GM18861 (cell line): ENCODE data around the gene NELL2.

Experiments used
- ATAC-seq: cut with Tn5 transposase; IDR thresholded peaks from one replicate; pipeline ENCODE4 v1.9.1; 2021; ENCODE audit not compliant: unreplicated experiment

NELL2 gene

DNA sequence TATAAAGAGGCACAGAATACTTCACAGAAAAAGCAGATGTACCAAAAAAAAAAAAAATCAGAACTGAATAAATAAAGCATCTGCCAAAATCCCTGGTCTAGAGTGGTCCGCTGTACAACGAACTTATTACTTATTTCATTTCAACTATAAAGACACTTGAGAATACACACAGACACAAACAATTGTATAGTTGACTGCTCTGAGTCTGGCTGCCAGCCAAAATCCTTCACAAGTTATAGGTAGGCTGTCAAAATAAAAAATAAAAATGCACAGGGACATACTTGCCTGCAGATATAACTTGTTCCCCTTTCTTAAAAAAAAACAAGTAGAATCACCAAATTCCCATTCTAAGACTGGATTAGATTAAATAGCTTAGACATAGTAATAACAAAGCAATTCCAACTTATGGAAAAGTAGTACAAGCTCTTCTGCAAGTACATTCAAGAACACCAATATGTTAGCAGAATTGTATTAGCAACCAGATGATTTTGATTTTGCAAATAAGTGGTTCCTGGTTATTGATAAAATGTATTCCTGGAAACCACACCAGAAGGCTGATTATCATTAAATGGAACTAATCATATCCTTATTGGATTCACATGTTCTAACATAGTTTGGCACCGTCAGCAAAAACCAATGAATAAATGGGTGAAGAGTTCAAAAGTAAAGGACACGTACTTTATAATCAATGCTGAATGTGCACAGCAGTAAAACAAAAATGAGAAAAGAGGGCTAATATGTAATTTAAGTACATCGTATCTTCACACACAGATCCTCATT, 248.5 kb downstream of the NELL2 start:
- no peak for ATAC-seq

DNA sequence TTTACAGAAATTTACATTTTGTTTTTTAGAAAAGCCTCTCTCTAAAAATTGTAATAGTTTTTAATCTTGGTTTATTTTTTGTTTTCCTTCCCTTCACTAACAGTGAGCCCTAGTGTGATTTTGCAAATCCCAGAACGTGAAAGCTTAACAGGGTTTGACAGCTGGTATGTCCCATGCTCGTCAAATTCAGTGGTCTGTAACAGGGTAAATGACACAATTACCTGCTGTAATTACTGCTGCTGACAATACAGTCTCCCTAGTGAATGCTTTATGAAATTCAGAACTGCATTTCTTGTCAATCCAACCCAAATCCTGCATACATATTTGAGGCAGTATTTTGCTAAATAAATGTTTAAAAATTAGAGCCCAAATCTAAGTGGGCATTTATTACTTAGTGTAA, 249.2 kb downstream of the NELL2 start:
- no peak for ATAC-seq

DNA sequence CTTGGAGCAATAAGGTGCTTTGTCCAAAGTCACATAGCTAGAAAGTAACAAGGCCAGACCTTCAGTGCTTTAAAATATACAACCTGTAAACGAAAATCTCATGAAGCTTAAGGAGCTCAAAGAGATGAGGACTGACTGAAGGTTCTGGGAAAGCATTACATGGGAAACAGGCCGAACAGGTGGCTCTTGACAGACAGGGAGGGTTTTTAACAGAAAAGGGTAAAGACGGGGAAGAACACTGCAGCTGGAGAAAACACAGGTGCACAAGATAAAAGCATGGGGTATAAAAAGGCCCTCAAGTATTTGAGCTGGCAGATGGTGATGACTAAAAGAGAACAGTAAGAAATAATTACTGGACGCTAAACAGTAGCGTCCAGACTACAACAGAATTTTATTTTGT, 257.2 kb downstream of the NELL2 start:
- ATAC-seq, result no peak

DNA sequence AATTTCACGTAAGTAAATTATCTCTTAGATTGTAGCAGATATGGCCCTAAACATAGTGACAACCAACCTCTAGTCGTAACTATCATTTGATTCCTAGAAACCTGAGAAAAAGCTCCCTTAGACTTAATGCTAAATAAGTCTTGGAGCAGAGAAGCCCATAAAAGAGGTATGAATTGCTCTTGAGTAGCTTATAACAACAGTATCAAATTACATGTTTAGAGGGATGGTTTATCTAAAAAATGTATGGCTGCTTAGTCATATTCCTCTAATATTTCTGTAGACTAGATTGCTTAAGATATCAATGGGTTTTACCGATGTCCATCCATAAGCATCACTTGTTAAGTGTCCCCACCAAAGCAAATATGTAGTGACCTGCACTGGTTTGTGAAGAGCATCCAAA, 259.7 kb downstream of the NELL2 start:
- ATAC-seq, result no peak

DNA sequence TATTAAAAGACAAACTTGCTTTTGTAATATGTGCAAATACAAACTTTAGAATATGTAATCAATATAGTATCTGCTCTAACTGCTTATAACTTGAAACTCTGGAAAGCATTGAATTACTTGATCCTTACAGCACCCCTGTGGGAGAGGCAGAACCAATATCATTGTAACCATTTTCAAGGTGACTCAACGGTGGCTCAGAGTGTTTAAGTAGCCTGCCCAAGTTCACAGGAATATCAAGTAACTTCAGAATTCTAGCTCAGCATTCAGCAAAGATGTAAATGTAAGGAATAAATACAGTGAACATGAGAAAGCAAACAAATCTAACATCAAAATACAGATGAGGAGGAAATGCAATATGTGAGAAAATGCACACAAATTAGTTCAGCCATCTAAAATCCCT, 264.6 kb downstream of the NELL2 start:
- ATAC-seq, result no peak

DNA sequence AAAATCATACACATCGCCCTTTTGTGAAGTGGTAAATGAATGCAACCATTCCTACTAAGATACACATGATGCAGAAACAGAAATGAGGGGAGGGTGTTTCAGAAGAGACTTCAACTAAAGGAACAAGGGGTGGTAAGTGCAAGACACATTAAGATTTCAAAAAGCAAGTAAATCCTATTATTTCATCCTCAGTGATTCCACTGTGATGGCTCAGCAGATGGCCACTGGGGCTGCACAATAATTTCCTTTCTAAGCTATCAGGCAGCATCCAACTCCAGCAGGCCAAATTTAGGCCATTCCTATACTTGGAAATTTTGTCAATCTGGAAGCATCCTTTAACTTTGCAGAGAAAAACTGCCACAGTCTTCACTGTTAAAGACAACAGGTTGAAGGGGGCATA, 272.4 kb downstream of the NELL2 start:
- no peak for ATAC-seq

DNA sequence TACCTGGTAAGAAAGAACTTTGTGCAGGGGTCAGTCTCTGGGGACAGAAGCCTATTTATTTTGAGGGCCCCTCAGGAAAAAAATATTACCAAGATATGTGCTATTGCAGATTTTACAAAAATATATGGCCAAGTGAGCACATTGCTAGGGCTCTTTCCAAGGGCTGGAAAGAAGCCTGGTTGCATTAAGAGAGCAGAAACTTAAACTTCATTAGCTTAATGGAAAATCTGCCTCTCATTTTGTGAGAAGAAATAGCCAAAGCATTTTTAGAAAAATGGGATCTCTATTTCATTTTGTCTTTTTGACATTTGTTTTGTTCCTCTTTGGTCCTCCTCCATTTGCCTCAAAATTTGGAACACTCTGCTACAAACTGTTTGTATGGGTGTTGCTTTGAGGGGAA, 283.5 kb downstream of the NELL2 start:
- no peak for ATAC-seq

DNA sequence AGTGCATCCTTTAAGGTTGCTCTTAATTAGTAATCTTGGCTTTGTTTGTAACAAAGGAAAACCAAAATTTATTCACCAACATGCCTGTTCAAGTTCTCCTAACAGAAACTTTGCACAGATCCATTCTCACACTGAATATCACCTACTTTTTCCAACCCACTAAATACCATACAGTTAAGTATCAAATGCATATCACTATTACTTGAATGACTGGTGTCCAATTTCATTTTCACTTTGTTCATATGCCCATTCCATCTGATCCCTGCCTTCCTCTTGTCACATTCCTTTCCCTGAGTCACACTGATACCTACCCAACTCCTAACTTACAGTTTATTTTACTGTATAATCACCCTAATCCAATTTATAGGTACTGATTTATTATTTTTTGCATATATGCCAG, 286.4 kb downstream of the NELL2 start:
- no peak for ATAC-seq

DNA sequence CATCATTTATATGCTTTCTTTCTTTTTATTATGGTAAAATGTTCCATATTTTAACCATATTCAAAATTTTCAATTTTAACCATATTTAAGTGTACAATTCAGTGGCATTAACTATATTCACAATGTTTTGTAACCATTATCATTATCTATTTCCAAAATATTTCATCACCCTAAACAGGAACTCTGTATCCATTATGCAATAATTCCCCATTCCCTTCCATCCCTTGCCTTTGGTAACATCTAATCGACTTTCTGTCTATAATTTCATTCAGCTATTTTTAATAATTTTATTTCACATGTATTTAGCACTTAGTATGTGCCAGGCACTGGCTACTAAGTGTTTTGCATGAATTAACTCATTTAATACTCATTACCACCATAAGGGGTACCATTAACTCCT, 287.5 kb downstream of the NELL2 start:
- ATAC-seq, result no peak

DNA sequence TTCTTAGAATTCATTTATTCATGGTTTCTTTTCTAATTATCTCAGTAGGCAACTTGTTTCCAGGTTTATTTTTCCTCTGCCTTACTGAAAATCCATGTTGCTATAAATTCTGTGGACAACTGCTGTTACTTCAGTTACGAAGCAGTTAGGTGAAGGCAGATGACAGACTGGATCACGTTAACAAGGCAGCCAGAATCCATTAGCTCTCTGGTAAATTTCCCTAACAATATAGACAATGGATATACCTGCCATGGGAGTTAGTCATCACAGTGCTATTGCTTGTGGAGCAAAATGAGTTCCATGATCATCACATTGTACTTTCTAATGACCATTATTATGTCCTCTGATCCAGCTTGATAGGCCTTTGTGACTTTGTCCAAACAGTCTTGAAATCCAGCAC, 291.5 kb downstream of the NELL2 start:
- ATAC-seq, result no peak

DNA sequence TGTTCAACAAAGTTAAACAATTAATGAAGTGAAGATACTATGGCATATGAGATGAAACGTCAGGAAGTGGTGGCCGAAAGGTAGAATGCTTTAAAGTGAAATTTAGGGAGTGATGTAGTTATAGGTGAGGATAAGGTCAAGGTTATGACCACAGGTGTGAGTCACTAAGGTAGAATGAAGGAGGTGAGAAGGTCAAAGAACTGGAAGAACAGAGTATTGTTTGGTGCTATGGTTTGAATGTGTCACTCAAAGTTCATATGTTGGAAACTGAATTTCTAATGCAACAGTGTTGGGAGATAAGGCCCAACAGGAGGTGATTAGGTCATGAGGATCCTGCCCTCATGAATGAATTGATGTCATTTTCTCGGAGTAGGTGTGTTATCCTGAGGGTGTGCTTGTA, 293.6 kb downstream of the NELL2 start:
- ATAC-seq, result no peak

DNA sequence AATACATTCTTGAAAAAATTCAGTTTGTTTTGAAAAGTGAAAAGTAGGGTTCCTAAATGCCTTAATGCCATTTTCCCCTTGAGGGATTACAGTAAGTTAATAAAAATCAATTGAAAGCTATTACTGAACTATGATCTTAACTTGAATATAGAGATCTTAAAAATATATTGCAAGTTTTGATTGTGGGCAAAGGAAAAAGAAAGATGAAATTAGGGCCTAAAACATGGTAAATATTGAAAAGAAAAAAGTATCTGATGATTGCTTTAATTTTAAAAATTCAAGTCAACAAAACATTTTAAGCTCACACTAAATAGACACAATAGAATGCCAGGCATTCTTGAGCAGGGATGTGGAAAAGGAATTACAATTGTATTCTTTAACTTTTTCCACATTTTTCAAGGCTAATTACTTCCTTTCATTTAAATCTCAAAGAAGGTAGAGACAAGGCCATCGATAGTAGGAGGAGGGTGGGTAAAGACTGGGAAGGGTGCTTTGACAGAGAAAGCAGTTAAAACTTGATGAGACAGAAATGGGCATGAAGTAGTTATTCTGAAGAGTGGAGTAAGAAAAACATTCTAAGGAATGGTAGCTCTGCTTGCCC, 294.4 kb downstream of the NELL2 start:
- ATAC-seq, result no peak

DNA sequence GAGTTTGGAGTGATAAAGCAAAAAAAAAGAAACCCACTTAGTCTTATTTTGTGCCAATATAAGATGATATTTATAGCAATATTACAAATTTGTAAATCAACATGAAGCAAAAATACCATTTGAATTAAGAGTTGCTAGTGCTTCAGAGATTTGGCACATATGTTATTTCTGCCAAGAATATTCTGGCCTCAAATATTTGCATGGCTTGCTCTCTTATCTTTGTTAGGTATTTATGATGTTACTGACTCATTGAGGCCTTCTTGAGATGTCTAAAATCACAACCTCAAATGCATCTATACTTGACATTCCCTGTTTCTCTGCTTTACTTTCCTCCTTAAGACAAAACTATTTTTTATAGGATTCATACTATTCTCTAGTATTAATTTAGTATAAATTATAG, 301.5 kb downstream of the NELL2 start:
- no peak for ATAC-seq

DNA sequence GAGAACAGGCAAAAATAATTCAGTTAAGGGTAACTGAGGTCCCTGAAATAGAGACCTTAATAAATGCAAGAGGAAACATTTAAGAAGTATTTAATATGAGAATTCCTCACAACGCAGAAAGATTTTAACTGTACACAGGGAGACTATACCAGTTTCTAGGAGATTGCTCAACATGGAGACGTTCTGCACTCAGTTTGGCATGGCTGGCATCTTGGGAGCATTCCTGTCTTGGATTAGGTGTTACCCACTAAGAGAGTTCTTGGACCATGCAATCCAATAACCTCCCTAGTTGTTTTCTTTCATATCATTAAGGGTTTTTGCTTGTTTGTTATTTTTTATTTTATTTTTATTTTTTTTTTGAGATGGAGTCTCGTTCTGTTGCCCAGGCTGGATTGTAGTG, 302.4 kb downstream of the NELL2 start:
- ATAC-seq, result no peak

DNA sequence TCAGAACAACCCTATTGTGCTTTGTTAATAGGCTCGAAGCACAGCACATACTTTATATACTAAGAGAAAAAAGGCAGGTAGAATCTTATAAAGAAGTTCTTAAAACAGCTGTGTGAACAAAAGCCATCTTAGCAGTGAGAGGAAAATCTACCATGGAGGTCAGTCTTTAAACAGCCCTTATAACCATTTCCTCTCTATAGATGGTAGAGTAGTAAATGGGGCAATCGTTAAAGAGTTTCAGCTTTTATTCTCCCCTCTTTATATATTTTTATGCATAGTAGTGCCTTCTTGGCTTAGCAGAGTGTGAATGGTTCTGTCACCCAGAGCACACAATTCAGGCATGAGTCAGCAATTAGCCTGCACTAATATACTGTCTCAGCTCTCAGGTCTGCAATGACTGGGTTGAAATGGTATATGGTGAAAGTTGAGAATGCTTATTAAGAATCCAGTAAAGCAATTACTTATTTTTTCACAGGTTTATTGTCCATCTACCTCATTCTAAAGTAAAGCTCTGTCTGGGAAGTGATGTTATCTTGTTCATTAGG, 305.0 kb downstream of the NELL2 start:
- no peak for ATAC-seq

DNA sequence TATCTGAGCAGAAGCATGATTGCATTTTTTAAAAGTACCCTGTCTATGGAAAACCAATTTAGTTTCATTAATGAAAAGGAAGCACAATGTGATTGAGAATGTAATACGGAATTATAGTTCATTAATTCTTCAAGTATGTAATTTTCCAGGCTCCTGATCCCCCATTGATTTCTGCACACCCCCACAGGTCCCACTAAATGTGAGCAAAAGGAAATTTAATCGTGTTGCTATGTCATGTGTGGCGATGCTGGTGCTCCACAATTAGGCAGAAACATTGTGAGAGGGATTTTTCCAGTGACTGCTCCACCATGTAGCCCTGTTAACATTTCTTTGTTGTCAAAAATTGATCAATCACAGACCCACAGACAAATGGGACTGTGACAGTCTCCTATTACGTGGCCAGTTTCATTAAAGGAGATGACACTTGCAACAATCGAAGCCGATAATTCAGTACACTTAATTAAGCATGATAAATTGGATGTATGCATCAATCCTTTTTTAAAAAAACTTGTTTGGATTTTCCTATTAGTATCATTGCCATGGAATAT, 306.0 kb downstream of the NELL2 start:
- ATAC-seq, result no peak

DNA sequence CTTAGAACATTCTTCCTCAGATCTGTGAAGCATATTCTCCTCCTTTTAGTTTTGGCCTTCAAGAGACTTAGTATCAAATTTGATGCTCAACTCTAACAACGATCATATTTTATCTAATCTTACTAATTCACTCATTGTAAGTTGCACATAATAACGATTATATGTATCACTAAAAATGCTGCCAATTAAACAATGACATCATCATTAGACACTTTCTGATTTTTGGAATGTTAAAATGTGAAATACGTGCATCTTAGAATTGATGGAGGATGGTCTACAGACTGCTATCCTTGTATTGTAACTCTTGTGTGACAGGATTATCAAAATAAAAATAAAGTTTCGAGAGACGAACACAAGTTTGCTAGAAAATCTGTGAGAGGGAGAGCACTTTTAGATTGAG, 311.0 kb downstream of the NELL2 start:
- ATAC-seq, result no peak

DNA sequence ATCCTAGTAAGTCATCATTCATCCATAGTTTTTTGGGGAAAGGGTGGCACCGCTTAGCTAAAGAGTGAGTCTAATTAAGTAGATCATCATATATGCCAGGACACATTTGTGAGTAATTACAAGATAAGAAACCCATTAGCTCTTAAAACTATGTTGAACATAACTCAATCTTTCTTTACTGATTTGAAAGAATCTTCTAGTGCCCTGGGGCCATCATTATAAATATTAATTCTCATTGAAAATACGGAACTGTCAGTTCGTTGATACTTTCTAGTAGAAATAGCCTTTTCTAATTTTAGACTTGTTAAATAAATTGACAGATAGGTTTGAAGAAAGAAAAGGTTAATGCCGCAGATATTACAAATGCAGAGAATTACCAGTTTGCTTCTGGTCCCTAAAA, 312.6 kb downstream of the NELL2 start:
- ATAC-seq, result no peak

DNA sequence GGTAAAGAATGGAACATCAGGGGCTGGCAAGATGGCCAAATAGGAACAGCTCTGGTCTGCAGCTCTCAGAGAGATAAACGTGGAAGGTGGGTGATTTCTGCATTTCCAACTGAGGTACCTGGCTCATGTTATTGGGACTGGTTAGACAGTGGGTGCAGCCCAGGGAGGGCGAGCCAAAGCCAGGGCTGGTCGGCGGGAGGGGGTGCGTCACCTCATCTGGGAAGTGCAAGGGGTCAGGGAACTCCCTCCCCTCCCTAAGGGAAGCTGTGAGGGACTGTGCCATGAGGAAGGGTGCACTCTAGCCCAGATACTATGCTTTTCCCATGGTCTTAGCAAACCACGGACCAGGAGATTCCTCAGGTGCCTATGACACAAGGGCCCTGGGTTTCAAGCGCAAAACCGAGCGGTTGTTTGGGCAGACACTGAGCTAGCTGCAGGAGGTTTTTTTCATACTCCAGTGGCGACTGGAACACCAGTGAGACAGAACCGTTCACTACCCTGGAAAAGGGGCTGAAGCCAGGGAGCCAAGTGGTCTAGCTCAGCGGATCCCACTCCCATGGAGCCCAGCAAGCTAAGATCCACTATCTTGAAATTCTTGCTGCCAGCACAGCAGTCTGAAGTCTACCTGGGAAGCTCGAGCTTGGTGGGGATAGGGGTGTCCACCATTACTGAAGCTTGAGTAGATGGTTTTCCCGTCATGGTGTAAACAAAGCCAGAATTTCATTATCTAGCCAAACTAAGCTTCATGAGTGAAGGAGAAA, 317.6 kb downstream of the NELL2 start:
- ATAC-seq, result no peak

DNA sequence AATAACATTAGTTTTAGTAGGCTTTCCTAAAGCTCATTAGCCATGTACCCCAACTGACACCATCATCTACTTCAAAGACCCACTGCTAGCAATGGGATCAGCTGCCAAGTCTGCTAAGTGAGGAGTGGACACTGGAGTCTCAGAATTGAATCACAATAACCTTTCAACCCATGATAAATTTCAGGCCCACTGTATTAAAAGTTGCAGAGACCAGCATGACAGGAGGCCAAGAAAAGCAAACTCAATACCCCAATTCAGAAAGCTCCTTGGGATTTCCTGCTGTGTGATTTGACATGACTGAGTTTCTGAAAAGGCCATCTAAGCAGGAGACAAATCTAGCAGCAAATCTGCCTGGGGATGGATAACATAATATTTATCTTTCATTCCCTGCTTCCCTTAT, 320.7 kb downstream of the NELL2 start:
- ATAC-seq, result no peak

DNA sequence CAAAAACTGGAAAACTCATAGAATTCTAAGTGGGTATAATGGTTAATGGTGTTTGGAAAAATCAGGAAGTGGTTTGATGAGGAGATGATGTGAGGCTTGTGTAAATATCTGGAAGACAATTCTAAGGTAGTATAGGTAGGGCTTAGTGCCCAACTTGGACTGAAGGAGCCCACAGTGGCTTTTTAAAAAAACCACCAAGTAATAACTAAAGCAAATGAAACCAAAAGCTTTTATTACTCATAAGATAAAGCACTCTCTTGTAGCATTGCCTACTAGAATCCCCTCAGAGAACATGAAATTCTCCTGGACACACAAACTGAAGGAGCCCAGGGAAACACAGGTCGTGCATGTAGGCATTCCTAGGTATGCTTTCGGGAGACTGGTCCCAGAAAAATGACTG, 324.5 kb downstream of the NELL2 start:
- ATAC-seq, result no peak

DNA sequence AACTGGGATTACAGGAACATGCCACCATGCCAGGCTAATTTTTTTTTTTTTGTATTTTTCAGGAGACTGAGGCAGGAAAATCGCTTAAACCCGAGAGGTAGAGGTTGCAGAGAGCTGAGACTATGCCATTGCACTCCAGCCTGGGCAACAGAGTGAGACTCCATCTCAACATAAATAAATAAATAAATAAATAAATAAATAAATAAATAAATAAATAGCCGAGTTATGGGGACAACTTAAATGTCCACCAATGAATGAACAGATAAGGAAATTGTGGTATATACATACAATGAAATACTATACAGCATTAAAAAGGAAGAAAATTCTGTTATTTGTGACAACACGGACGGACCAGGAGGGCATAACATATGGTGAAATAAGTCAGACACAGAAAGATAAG, 325.7 kb downstream of the NELL2 start:
- no peak for ATAC-seq
